Pancreas (tissue), 8 donors: Measurements from ENCODE around the gene CTAGE15. TPM values are rescaled to one million over a fixed set of nuclear protein-coding genes. Genes with fewer than 3 reads are reported as not detected.

Experiments used
- polyA plus RNA-seq, 2 donors: library from polyadenylated mRNA; stranded (reverse); fragments of 200-250 nt; gene quantifications; one replicate each; pipeline ENCODE4 v1.2.3, GENCODE V29; 2013
- total RNA-seq, 6 donors: library from RNA; stranded (reverse); fragmentation: NEBNext Ultra II Directional in 4 of 6; extraction: Animal tissue kit (Norgen Biotek cat#: 25700) in 4 of 6; gene quantifications; one replicate each; pipeline versions ENCODE4 v1.2.1 to v1.2.4, GENCODE V29; 2021 to 2023
- donor health status: healthy with polysubstance abuse.
- donor health status: DM: no; HTN: no; CAD: no; lungs with moderate emphysema.
- donor health status: DM: no; HTN: no; CAD: no.
- donor health status: Bipolar disorder and iron deficiency.
- donor health status: DM: yes; HTN: yes; CAD: no.
- donor health status: DM: no; HTN: no; CAD: no.
- donor health status: DM: no; HTN: no; CAD: no.
- donor health status: DM: yes; HTN: yes; CAD: no.

CTAGE15 gene
- total and polyA plus RNA-seq, 8 donors = 0.23 to 0.87 (median 0.43) TPM; not detected in 4

Other genes starting within 250 kb of the CTAGE15 start
- under 1 TPM; 0.05 to 0.25 (median 0.15) TPM for gene FAM131B, start 209.1 kb upstream of the CTAGE15 start, total RNA-seq
- gene FAM131B, start 209.1 kb upstream of the CTAGE15 start, polyA plus RNA-seq = under 1 TPM; 0.08 to 0.09 TPM
- gene ZYX, start 190.5 kb upstream of the CTAGE15 start, total RNA-seq = 10 to 100 TPM; 29.1 to 73.8 (median 38.4) TPM
- 10 to 100 TPM; 57.6 to 63.1 TPM for gene ZYX, start 190.5 kb upstream of the CTAGE15 start, polyA plus RNA-seq
- gene EPHA1, start 162.9 kb upstream of the CTAGE15 start, total RNA-seq = 1 to 10 TPM; 5.3 to 9.0 (median 7.3) TPM
- 10 to 100 TPM; 11.1 to 14.2 TPM for gene EPHA1, start 162.9 kb upstream of the CTAGE15 start, polyA plus RNA-seq
- gene TAS2R60, start 128.3 kb upstream of the CTAGE15 start, total RNA-seq = not detected
- gene TAS2R60, start 128.3 kb upstream of the CTAGE15 start, polyA plus RNA-seq = not detected
- gene TAS2R41, start 93.9 kb upstream of the CTAGE15 start, total RNA-seq = under 1 TPM in 1 of 6 donors, not detected in 5; 0.16 TPM
- gene TAS2R41, start 93.9 kb upstream of the CTAGE15 start, polyA plus RNA-seq = not detected
- 1 to 10 TPM in 3 of 6 donors, under 1 TPM in 3; 0.67 to 2.3 (median 1.0) TPM for gene TCAF2, start 49.2 kb downstream of the CTAGE15 start, total RNA-seq
- 1 to 10 TPM; 1.4 to 6.3 TPM for gene TCAF2, start 49.2 kb downstream of the CTAGE15 start, polyA plus RNA-seq
- under 1 TPM in 4 of 6 donors, not detected in 2; 0.12 to 0.38 (median 0.22) TPM for gene CTAGE6, start 185.9 kb downstream of the CTAGE15 start, total RNA-seq
- gene CTAGE6, start 185.9 kb downstream of the CTAGE15 start, polyA plus RNA-seq = under 1 TPM; 0.16 to 0.34 TPM